Cortex of kidney (tissue), 1 donor: ENCODE measurements around the gene GLRX3.

ENCODE experiments used
- DNase-seq: peaks from one replicate; lab custom pipeline; 2025; lab: John Stamatoyannopoulos, UW

The GLRX3 gene

GRCh38 chr10:130208807-130209206 lies 72.6 kb downstream of the GLRX3 start:
- DNase-seq, result no peak

- DNase-seq, result no peak
These were observed 76.6 kb downstream of the GLRX3 start for GRCh38 chr10:130212746-130213145.

GRCh38 chr10:130213286-130214080 lies 77.3 kb downstream of the GLRX3 start:
- no peak for DNase-seq

GRCh38 chr10:130214431-130214830 lies 78.2 kb downstream of the GLRX3 start:
- no peak for DNase-seq

GRCh38 chr10:130215151-130215930 lies 79.2 kb downstream of the GLRX3 start:
- DNase-seq, result no peak

- DNase-seq, result no peak
These were observed 79.7 kb downstream of the GLRX3 start for GRCh38 chr10:130215931-130216231.

- no peak for DNase-seq
These were observed 82.0 kb downstream of the GLRX3 start for GRCh38 chr10:130218181-130218641.

GRCh38 chr10:130218936-130219335 lies 82.7 kb downstream of the GLRX3 start:
- no peak for DNase-seq

- DNase-seq, result no peak
These were observed 84.3 kb downstream of the GLRX3 start for GRCh38 chr10:130220251-130221185.

GRCh38 chr10:130221456-130222375 lies 85.5 kb downstream of the GLRX3 start:
- no peak for DNase-seq

- no peak for DNase-seq
These were observed 86.2 kb downstream of the GLRX3 start for GRCh38 chr10:130222381-130222780.

GRCh38 chr10:130224228-130224627 lies 88.0 kb downstream of the GLRX3 start:
- DNase-seq, result no peak

- DNase-seq, result no peak
These were observed 89.8 kb downstream of the GLRX3 start for GRCh38 chr10:130226012-130226411.

- DNase-seq, result no peak
These were observed 91.7 kb downstream of the GLRX3 start for GRCh38 chr10:130227883-130228282.
